Measurements from ENCODE around the gene FRRS1L. TPM values are rescaled to one million over a fixed set of nuclear protein-coding genes. Genes with fewer than 3 reads are reported as not detected.

Gene FRRS1L
- total RNA-seq, 1 donor from 2014 or later, result not detected

DNA sequence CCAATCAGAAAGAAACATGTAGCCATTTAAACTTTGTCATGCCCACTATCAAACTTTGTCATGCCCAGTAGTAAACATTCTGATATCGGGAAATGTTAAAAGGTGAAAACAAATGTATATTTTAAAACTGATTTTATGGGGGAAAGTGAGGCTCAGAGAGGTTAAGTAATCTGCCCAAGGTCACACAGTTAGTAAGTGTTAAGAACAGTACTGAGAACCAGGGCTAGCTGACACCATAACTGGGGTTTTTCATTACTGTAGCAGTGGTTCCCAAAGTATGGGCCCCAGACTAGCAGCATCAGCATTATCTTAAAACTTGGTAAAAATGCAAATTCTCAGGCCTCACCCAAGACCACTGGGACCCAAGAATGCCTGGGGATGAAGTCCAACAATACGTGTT lies 9.9 kb upstream of the FRRS1L start:
- no peak for DNase-seq (ENCODE audit: low read depth)

DNA sequence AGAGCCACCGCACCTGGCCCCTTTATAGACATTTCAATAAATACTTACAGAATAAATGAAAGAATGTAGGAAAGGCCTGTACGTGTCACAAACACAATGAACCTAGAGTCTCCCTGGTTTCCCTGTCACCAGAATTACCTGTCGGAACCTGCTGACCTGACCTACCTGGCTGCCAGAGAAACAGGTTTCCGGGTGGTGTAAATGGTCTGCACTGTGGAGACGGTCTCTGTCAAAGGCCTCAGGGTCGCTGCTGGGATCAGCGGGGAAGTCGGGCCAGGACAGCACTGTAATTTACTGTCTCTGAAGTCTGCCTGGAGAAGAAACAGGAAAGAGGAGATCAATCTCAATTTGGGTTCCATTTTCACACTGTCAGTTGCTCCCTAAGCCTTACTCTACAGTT lies 9.3 kb upstream of the FRRS1L start:
- DNase-seq (ENCODE audit: low read depth), result no peak

DNA sequence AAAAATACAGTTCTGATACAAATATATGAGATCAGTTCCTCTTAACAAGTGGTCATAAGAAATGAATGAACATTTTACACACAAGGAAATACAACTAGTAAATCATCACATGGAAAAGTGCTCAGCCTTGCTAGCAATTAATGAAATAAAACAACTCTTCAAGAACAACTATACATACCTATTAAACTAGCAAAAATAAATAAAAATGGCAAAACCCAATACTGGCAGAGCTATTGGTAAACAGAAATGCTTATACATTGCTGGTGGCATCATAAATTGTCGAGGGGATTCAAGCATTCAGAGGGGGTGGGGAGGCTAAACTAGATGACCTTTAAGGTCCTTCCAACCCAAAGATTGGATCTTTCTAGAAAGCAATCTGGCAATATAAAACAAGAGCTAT lies 5.9 kb upstream of the FRRS1L start:
- DNase-seq (ENCODE audit: low read depth), result no peak

DNA sequence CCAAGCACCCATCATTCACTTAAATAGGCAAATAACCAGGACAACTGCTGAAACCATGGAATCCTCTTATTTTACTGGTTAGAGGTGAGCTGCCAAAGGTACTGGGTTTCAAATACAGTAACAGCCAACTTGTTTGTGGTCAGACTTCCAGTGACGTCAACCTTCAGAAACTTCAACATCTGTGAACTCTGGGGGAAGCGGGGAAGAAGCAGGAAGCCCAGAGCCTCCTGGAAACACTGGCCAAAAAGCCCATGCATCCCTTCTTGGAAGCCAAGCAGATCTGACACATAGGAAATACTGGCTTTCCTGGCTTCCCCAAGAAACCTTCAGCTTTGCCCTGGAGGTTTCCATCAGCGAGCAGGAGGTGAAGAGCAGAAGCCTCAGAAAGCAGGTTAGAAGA lies 4.9 kb upstream of the FRRS1L start:
- no peak for DNase-seq (ENCODE audit: low read depth)

DNA sequence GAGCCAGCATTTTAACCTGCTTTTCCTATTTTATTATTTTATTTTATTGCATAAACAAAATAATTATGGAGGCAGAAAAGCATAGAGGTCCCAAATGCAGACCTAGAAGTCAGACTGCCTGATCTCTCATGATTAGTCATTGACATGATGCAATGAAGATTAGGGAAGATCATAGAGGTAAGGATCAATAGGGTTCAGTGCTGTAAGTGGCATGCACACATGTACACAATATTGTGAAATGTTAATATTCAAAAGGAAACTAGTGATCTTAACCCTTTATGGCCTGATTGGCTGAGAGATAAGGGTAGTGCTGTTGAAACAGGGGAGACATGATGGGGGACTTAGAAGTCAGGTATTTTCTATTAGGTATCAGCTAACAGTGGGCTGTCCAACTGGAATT lies 1.1 kb upstream of the FRRS1L start:
- DNase-seq (ENCODE audit: low read depth), result no peak

DNA sequence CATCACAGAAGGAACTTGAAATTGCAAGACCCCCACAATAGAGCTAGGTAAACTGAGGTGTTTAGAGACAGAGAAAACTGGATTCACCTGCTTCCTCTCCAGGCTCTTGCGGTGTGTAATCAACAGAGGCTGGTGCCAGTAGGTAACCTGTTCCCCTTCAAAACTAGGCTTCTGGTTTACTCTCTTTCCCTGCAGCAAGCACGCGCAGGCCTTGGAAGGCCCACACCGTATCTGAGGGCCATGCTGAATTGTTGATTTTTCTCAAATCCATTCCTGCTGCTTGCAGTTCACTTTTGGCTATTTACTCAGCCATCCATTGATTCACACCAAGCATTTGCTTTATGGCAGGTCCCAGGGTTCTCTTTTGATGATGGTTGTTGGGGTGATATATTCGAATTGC lies 667 bp upstream of the FRRS1L start:
- DNase-seq (ENCODE audit: low read depth), result no peak

DNA sequence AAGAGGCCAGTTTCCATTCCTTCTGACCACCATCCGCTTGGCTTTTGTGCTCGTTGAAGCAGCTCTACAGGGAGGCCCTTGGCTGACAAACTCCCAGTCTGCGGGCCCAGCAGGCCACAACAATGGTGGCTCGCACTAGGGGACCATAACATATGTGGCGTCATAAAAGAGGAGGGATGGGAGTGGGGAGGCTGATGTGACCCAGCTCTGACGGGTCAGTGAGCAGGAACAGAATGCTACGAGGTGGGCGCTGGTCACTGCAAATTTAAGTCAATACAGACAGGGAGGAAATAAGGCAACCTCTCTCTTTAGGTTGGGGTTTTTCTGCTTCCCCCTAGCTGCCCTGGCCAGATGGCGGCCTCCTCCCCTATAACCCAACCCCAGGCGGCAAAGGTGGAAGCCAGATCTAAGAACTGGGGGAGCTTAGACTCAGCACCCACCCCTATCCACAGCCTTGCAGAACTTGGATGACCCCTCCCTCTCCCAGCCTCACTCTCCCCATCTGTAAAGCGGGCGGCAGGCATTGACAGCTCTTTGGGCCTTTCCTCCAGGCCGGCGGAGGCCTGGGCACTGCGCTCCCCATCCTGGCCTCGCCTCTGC lies 778 bp downstream of the FRRS1L start:
- no peak for DNase-seq (ENCODE audit: low read depth)

DNA sequence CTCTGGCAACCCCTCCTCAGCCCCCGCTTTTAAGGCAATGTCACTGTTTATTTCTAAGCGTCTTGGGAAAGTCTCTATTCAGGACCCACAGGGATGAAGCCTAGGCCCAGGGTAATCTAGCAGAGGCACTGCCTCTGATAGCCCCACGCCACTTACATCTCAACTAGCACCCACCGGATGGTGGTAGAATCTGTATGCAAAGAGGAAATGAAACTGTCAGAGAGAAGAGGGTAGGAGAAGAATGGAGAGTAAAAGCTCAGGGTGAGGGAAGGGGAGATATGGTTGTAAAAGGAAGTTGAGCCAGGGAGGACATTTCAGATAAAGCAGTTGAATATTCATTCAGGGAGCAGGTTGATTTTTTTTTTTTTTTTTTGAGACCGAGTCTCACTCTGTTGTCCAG lies 3.0 kb downstream of the FRRS1L start:
- no peak for DNase-seq (ENCODE audit: low read depth)

DNA sequence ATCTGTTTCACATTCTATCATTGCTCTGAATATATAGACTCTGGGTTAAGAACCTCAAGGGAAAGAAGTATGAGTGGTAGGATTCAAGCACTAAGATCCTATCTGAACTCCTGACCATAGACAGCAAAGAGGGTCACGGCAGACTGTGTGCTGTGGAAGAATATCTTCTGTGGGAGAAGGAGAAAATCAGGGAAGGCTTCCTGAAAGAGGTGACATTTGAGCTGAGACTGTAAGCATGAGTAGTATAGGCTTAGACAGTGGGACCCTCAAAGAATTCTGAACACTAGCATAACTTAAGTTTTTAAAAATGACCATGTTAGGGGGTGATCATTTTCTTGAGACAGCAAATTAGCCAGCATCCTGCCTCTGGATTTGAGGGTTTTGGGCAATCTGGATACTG lies 3.9 kb downstream of the FRRS1L start:
- no peak for DNase-seq (ENCODE audit: low read depth)

DNA sequence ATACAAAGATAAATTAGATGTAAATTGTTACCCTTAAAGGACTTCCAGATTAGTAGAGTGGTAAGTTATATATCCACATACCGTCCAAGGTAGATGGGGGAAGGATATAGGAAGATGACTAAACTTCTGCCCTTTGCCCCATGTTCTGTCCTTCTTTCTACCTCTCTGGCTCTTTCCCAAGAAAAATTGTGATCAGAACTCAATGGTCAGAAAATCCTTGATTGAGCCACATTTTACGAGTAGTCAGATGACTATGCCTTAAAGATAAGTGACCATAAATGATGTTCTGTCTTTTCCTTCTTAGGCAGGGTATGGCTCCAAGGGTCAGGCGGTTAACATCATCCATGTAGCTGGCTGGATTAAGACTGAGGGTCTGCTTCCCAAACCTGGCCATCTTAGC lies 4.4 kb downstream of the FRRS1L start:
- DNase-seq (ENCODE audit: low read depth), result no peak

DNA sequence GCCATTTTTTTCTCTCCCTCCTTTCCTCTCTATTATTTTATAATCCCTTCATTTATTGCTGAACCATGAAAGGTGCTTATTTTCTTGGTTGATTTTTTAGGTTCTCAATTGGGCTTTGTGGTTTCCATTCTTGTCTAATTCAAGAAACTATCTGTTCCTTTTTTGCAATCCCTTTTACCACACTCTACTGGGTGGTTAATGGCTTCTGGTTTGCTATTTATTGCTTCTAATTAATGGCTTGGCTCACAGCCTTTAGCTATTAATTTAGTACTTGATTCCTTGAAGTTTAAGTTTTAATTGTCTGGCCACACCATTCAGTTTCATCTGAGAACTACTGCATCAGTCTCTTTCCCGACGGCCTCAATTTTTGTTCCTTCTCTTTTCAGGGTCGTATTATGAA lies 5.6 kb downstream of the FRRS1L start:
- no peak for DNase-seq (ENCODE audit: low read depth)

DNA sequence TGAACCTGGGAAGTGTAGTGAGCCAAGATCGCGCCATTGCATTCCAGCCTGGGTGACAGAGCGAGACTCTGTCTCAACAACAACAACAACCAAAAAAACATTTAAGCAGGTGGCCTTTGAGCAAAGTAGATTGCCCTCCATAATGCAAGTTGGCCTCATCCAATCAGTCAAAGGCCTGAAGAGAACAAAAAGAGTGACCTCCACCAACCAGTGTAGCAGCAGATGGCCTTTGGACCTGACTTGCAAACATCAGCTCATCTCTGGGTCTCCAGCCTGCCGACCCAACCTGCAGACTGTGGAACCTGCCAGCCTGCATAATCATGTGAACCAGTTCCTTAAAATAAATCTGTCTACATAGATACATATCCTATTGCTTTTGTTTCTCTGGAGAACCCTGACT lies 7.5 kb downstream of the FRRS1L start:
- DNase-seq (ENCODE audit: low read depth), result no peak

DNA sequence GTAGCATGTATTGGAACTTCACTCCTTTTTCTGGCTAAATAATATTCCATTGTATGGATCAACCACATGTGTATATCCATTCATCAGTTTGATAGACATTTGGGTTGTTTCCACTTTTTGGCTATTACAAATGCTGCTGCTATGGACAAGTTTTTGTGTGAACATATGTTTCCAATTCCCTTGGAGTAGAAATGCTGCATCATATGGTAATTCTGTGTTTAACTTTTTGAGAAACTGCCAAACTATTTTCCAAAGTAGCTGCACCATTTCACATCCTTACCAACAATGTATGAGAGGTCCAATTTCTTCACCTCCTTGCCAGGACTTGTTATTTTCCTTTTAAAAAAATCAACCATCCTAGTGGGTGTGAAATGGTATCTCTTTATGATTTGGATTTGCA lies 8.4 kb downstream of the FRRS1L start:
- no peak for DNase-seq (ENCODE audit: low read depth)

DNA sequence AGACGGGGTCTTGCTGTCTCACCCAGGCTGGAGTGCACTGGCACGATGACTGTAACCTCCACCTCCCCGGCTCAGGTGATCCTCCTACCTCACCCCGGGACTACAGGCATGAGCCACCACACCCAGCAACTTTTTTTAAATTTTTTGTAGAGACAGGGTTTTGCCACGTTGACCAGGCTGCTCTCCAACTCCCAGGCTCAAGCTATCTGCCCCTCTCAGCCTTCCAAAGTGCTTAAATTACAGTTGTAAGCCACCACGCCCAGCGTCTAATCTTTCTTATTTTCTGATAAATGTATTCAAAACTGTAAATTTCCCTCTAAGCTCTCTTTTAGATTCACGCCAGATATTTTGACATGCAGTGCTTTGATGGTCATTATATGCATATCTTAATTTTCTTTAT lies 10.3 kb downstream of the FRRS1L start:
- DNase-seq (ENCODE audit: low read depth), result no peak

DNA sequence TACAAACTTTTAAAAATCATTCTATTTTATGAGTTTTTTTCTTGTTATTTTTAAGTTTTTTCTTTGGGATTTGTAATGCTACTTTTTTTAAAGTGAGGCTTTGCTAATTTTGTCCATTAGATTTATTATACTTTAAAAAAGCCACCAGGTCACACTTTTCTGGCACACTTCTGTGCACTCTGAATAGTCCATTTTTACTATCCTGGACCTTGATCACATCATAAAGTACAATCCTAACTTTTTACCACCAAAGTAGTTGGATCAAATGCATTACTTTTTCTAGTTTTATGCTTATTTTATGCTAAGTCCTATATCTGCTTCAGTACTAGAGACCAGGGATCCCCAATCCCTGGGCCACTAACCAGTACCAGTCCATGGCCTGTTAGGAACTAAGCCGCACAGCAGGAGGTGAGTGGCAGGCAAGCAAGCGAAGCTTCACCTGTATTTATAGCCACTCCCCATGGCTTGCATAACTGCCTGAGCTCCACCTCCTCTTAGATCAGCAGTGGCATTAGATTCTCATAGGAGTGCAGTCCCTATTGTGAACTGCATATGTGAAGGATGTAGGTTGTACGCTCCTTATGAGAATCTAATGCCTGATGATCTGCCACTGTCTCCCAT lies 16.0 kb downstream of the FRRS1L start:
- no peak for DNase-seq (ENCODE audit: low read depth)

DNA sequence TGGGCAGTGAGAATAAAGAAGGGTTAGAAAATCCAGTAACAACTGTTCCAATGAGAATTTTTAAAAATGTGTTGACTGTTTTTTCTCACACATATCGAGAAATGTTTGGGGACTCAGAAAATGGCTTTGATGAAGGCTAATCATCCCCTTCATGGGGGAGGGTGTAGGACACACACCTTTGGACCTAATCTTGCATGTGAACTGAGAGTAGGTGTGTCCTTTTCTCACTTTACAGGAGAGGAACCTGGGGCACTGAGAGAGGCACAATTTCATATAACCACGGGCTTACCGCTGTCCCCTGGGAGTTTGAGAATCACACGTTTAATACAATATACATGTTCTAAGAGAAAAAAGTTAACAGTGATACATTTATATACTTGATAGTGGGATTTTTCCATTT lies 17.3 kb downstream of the FRRS1L start:
- DNase-seq (ENCODE audit: low read depth), result no peak

DNA sequence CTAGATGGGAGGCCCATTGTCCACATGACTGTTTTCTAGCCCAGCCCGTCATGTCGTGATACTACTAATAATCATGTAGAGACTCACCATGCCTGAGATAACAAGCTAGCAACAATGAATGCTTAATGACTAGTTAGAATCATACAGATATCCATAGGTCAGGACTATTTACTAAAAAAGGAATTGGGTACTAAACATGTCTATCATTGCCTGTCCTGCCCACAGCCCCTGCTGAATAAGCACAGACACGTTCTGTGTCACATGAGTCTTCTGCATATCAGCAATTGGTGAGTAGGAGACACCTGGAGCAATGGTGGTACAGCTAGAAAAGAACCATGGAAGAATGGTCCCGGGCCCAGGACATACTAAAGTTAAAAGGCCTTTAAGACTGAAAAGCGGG lies 18.0 kb downstream of the FRRS1L start:
- no peak for DNase-seq (ENCODE audit: low read depth)

DNA sequence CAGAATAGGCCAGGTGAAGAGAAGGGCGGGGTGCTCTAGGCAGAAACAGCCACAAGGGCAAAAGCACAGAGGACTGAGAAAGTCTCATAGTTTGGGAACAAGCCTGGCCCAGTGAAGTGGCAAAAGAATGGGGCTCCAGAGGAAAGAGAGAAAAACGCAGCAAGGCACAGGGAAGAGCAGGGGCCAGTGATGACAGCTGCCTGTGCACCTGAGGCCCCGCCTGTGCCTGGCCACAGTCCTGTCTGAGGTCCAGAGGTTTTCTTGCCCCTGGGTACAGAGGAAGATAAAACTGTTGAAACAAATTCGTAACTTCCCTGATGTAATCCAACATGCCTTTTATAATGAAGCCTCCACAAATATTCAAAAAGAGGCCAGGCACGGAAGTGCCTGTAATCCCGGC lies 22.0 kb downstream of the FRRS1L start:
- no peak for DNase-seq (ENCODE audit: low read depth)

DNA sequence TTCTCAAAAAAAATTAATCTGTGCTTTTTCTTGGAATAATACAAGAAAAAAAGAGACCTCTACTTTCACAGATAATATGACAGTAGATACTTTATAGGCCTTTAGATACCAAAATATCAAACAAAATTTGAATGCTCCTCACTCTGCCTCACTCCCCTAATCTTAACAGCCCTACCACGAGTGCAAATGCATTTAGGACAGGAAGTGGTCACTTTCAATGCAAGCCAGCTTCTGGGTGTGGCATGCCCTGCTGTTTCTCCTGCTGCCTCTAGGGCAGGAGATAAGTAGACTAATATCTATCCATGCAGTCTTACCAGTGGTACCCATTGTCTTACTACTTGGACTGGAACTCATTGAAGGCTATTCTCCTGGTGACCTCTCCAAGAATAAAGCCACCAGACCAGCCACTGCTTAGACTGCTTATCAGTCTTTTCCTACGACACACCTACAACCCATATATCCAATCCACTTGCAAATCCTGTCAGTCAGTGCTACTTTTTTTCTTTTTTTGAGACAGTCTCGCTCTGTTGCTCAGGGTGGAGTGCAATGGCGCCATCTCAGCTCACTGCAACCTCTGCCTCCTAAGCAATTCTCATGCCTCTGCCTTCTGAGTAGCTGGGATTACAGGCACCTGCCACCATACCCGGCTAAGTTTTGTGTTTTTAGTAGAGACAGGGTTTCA lies 23.0 kb downstream of the FRRS1L start:
- peak; percentile 23 for DNase-seq (ENCODE audit: low read depth)

DNA sequence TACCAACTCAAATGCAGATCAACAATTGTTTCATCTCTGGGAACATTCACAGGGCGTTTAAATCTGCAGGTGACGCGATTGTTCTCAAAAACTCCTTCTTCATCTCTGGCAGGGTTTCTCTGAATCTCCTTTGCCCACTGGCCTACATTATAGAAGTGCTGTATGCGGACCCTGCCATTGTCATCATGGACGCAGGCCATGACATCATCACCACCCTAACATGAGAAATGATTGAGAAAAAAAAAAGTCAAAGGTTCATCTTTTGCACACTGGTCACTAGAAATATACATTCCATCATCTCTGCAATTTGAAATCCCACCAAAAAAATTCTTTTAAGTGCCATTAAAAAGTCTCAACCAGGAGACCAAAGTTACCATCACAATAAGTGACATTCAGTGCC lies 25.7 kb downstream of the FRRS1L start:
- DNase-seq (ENCODE audit: low read depth), result no peak

DNA sequence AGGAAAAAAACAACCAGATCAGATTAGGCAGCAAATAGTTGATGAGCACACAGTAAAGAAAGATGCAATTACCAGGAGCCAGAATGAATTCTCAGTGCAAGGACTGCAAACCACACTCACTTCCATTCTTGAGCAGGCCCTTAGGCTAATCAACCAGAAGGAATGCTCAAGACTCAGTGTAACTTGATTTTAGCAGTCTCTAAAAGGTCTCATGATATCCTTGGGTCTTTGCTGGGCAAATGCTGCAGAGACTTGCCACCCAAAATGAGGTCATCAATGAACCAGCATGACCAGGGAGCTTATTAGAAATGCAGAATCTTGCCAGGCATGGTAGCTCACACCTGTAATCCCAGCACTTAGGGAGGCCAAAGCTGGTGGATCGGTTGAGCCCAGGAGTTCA lies 27.2 kb downstream of the FRRS1L start:
- no peak for DNase-seq (ENCODE audit: low read depth)

DNA sequence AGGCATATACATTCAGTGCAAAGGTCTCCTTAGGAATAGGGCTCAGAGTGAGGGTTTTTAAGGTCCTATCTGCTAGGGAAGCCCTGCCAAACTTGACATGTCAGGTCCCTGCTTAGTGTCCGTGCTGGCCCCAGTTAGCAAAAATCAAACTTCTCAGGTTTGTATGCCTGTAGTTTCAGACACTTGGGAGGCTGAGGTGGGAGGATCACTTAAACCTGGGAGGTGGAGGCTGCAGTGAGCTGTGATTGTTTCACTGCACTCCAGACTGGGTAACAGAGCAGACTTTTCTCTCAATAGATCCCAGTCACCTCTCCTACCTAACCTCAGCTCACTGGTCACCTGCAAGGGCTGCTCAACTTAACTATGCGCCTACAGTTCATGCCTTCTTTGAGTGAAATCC lies 28.6 kb downstream of the FRRS1L start:
- DNase-seq (ENCODE audit: low read depth), result no peak

DNA sequence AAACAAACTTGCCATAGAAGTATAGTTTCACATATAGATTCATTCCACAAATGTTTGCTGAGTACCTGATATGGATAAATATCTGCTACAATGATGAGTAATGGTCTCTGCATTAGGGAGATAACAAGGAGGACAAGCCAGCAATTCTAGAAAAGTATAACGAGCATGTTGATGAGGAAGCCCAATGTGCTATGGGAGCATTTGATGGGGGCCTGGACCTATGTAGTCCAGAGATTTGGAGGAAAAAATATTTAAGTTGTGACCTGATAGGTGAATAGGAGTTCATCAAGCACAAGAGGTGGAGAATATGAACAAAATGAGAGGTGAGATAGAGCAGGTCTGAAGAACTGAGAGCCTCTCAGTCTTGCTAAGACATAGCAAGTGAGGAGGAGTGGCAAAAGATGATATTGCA lies 32.9 kb downstream of the FRRS1L start:
- no peak for DNase-seq (ENCODE audit: low read depth)
